HG03039 (cell line): ENCODE data around the gene TNFSF18.

Source experiments
- ATAC-seq: cut with Tn5 transposase; IDR thresholded peaks from one replicate; pipeline ENCODE4 v1.9.1; 2021; ENCODE audit warnings: mild to moderate bottlenecking, moderate library complexity; ENCODE audit not compliant: unreplicated experiment

The TNFSF18 gene

GRCh38 chr1:173042806-173043205 is 7.9 kb downstream of the TNFSF18 start:
- ATAC-seq: no peak

- no peak for ATAC-seq
Observed at GRCh38 chr1:173039626-173040025, 11.1 kb downstream of the TNFSF18 start.

- no peak for ATAC-seq
Observed at GRCh38 chr1:173038875-173039554, 11.7 kb downstream of the TNFSF18 start.

GRCh38 chr1:173024543-173024942 is 26.2 kb downstream of the TNFSF18 start:
- ATAC-seq: no peak

- no peak for ATAC-seq
Observed at GRCh38 chr1:173023343-173023742, 27.4 kb downstream of the TNFSF18 start.

GRCh38 chr1:173020138-173020750 is 30.5 kb downstream of the TNFSF18 start:
- peak; percentile 78 for ATAC-seq

- no peak for ATAC-seq
Observed at GRCh38 chr1:173017792-173018191, 32.9 kb downstream of the TNFSF18 start.

- ATAC-seq: no peak
Observed at GRCh38 chr1:173016419-173016818, 34.3 kb downstream of the TNFSF18 start.

GRCh38 chr1:173015629-173016028 is 35.1 kb downstream of the TNFSF18 start:
- no peak for ATAC-seq

GRCh38 chr1:173014160-173014559 is 36.6 kb downstream of the TNFSF18 start:
- no peak for ATAC-seq

GRCh38 chr1:173012126-173012525 is 38.6 kb downstream of the TNFSF18 start:
- no peak for ATAC-seq

GRCh38 chr1:173009597-173009996 is 41.1 kb downstream of the TNFSF18 start:
- no peak for ATAC-seq

- ATAC-seq: no peak
Observed at GRCh38 chr1:173005196-173005864, 45.4 kb downstream of the TNFSF18 start.

GRCh38 chr1:173002891-173003838 is 47.6 kb downstream of the TNFSF18 start:
- no peak for ATAC-seq

- ATAC-seq: no peak
Observed at GRCh38 chr1:172999349-172999748, 51.4 kb downstream of the TNFSF18 start.

GRCh38 chr1:172997941-172998361 is 52.8 kb downstream of the TNFSF18 start:
- no peak for ATAC-seq

- ATAC-seq: no peak
Observed at GRCh38 chr1:172993640-172994039, 57.1 kb downstream of the TNFSF18 start.

GRCh38 chr1:172991674-172992400 is 58.9 kb downstream of the TNFSF18 start:
- no peak for ATAC-seq

- no peak for ATAC-seq
Observed at GRCh38 chr1:172990598-172991215, 60.0 kb downstream of the TNFSF18 start.
